ENCODE data around the gene ZFHX3.

The ZFHX3 gene

DNA sequence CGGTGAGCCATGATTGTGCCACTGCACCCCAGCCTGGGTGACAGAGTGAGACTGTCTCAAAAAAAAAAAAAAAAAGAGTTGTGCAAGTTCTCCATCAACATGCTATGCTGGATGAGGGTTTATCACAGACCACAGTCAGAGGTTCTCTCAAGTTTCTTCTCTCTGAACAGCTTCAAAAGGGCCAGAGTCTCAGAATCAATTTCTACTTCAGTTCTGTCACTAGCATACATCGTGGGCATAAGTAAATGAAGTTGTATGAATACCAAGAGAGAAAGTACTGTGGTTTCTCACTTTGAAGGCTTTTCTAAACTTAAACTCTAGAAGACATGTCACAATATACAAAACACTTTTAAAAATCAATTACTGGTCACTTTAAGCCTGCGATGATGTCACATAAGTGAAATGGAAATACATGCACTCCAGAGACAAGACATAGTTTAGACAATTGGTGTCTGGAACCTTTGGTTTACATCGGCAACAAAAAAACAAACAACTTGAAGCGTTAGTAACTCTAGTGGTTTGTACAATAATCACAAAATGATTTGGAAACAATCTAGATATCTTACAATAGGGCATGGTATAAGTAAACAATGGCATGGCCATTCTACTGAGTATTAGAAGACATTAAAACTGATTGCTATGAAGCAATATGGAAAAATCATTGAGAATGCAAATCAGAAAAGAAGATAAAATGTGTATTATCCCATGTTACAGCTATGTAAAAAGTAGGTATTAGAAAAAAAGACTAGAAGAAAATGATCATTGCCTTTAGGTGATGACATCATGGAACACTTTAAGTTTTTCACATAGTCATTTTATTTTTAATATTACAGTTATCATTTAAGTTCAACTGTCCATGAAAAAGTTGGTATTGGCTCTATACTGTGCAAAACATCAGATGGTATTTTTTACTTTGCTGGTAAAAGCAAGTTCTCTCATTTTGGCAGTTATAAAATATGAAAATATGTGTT is 232.3 kb downstream of the ZFHX3 start:
- no peak for DNase-seq

DNA sequence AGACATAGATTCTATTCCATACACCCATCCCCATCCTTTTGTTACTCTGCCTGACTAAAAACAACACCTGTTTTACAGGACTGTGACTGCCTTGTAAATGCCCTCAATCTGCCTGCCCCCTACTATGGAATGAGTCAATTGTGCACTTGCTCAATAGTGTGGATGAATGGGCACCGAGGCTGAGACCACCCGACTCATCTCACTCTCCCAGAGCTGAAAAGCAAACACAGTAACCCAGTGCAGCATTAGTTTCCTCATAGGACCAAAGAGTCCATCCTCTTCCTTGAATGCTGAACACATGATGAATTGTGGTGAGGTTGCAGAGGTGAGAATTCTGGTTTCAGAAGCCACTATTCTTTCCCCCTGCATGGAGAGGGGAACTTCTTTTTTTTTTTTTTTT is 233.7 kb downstream of the ZFHX3 start:
- DNase-seq: no peak

DNA sequence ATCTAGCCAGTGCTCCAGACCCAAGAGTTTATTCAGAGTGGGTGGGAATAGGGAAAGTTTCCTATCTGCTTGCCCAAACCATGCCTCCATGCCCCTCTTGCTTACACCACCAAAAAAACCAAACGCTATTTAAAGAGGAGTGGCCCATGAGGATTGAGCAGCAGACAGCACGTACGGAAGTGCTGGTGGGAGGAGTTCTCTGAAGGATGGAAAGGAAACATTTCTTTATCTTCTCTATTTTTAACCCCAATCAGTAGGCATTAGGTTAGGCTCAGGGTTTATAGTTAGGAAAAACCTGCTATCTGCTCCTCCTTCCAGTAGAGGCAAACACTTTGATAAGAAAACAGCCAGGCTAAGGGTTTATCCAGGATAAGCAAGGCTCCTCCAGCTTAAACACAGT is 235.3 kb downstream of the ZFHX3 start:
- no peak for DNase-seq

GRCh38 chr16:72811876-72812275 is 236.1 kb downstream of the ZFHX3 start:
- DNase-seq: no peak

DNA sequence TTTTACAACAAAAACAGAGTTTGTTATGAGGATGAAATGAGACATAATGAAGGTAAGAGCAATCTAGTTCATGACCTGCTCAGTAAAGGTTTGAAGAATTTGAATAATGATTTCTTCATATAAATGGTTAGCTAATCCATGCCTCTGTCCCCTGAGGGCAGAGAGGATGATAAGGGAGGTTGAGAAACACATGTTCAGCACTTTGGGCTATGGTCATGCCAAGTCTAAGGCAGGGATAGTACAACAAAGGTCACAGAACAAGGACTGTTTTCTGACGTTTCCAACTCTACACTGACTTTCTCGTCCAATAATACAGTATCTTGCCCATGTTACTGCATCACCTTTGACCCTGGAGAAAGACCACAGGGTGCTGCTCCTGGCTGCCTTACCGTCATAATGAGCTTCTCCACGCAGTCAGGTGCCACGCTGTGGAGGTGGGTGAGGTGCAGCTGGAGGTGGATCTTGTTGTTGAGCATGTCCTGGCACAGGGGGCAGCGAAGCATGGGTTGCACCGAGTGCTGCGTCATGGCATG is 236.7 kb downstream of the ZFHX3 start:
- DNase-seq: no peak

DNA sequence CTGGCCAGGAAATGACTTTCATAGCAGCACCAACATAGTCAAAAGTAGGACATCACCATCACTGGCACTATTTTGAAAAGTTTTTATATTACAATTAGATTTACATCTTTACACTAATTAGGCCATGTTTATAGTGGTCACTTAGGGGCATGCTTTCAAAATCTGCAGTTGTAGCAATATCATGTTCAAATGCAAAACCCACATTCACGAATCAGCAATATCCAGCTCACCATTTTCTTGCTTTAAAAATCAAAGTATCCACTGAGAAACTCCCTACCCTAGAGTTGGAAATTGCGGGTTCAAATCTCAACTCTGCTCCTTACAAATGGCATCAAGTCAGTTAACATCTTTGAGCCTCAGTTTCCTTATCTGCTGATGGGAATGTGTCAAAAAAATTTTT is 237.4 kb downstream of the ZFHX3 start:
- no peak for DNase-seq

DNA sequence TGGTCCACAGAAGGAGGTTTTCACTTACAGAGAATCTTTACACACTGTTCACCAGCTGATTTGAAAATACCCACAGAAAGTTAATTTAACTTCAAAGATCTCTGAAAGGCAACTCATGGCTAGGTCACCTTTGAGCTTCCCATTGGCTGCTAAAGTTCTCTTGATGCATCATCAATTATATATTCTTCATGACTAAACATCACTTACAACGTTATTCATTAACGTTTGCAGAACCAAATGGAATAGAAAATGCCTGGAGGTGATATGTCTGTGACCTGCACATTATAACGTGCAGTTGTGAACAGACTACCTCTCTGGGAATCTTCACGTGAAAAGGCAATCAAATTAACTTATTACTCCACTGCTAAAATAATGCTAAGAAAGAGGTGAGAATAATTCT is 238.5 kb downstream of the ZFHX3 start:
- no peak for DNase-seq

DNA sequence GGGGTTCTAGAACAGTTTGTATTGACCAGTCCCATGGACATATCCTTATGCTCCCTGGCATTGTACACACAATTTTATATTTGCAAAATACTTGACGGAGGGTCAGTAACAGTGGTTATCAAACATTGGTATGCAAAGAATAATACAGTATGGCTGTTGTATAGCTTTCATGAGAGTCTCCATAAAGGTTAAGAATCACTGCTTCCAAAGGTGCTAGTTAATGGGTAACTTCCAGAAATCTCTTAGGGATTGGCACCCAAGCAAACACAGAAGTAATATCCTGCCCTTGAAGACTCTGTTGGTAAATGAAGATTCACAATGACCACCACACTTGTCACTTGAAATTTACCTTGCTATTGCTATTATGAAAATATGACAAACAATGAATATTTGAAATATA is 239.2 kb downstream of the ZFHX3 start:
- DNase-seq: no peak

GRCh38 chr16:72807245-72807644 is 240.7 kb downstream of the ZFHX3 start:
- DNase-seq: no peak

- no peak for DNase-seq
Measured at GRCh38 chr16:72805486-72805885, 242.4 kb downstream of the ZFHX3 start.

- DNase-seq: no peak
Measured at GRCh38 chr16:72800524-72801161, 247.3 kb downstream of the ZFHX3 start.

DNA sequence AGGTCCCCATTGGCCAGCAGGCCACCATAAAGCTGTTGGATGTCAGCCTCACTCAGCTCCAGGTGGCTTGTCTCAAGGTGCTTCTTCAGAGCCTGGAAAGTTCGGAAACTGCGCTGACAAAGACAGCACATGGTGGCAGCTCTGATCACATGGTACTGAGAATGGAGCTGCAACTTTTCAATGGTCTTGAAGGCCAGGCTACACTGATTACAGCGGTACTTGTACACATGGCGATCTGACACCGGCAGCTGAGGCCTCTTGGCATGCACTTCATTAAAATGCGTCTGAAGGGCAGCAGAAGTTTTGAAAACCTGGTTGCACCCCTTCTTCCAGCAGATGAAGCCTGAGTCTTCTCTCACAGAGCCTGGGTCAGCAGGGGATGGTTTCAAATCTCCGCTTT is 249.7 kb downstream of the ZFHX3 start:
- DNase-seq: no peak

DNA sequence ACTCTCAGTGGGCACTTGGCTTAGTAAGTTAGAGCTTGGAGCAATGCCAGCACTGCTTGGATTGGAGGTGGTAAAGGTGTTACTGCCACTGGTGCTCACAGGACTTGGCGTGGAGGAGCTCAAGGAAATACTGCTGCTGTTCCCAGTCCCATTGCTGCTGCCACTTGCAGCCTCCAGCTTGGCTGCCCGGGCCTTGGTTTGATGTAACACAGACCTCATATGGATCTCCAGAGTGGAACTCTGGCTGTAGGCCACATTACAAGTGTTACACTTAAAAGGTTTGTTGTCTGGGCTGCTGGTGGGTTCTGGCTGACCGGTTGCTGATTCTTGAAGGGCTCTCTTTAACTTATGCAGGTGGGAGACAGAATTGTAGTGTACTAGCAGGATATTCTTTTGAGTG is 250.3 kb downstream of the ZFHX3 start:
- DNase-seq: no peak

DNA sequence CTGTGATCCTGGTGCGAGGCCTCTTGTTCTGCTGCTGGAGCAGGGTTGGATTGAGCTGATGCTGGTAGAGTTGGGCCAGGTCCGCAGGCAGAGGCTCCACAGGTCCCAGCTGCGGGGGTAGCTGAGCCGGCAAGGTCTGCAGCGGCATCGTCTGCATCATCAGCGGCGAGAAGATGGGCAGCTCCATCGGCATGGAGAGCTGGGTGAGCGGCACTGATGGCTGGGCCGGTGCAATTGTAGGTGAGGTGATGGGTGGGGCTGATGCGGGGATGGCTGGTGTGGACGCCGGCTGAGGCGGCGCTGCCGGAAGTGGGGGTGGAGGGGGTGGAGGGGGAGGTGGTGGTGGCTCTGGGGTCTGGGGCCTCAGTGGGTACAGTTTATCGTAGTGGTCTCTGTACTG is 251.7 kb downstream of the ZFHX3 start:
- no peak for DNase-seq

GRCh38 chr16:72794986-72795385 is 252.9 kb downstream of the ZFHX3 start:
- DNase-seq: no peak

DNA sequence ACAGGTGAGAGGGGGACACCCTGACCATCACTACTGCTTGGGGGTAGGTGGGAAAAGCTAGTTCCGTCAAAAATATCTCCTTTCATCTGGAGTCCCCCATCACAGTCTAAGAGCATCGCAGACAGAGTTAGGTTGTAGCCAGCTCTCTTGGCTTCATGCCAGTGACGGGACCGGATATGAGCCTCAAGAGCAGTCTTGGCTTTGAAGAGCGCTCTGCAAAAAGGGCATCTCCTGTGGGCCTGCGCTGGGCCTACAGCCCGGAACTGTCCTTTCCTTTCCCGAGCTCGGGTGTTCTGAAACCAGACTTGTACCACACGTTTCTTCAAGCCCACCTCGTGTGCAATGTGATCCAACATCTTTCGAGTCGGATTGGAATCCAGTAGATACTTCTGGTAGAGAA is 253.6 kb downstream of the ZFHX3 start:
- DNase-seq: no peak

- no peak for DNase-seq
Measured at GRCh38 chr16:72793716-72794115, 254.2 kb downstream of the ZFHX3 start.

DNA sequence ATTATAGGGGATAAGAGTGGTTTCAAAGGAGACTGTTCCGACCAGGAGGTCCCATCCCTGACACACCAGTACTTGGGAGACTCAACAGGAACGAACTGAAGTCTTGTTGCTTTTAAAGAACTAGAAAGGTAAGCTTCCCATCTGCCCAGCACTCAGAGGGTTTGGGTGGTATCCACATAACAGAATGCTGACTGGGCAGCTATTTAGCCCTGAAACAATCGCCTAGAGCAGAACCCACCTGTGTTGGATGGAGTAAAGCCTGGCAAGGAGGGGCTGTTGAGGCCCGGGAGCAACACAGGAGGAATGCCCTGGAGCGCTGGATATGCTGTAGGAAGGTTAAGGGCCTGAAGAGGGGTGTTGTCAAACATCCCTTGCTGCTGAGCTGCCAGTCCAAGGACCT is 254.9 kb downstream of the ZFHX3 start:
- DNase-seq: no peak

DNA sequence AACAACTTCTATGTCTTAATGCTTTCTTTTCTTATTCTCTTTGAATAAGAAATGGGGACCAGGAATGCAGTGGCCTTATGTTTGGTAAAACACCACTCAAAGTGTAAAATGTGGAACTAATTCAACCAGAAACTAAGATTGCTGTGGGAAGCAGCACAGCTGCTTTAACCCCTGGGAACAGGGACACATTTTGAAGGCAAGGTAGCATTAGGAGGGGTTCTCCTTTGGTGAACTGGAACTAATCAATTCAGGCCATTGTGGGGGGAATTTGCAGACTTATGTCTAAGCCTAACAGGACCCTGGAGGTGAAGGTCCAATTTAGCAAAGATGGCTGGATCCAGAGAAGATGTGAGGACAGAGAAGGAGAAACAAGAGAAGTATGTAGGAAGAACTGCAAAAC is 256.1 kb downstream of the ZFHX3 start:
- DNase-seq: no peak

DNA sequence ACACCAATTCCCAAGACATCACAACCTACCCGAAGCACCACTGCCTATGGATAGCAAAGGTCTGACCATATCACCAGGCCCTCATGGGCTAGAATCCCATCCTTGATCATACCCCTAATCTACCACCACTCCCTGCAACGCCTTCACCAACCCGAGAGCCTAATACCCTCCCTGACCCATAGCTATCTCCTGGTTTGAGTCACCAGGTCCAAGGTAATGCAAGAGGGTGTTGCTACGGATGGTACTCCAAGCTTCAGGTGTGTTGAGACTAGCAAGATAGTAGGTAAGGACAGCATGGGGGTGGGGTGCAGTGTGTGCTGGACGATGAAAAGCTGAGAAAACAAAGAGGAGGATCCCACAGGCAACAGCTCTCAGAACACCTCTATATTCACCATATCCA is 258.0 kb downstream of the ZFHX3 start:
- DNase-seq: no peak

DNA sequence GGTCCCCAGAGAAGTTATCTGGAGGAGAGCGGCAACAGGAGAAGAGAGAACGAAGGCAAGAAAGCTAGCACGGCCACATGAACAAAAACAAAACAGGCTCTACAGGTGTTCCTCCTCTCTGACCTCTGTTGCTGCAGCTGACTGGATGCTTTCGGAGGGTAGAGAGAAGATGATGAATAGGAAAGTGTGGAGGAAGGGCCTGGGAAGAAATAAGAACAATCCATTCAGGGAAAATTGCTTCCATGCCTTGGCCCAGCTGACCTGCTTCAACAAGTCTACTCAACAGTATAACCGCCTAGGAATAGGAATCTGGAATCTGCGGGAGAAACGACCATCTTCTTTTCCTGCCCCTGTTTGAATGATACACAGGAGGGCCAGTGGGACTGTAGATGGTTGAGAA is 258.5 kb downstream of the ZFHX3 start:
- no peak for DNase-seq

GRCh38 chr16:72788269-72788809 is 259.6 kb downstream of the ZFHX3 start:
- no peak for DNase-seq

DNA sequence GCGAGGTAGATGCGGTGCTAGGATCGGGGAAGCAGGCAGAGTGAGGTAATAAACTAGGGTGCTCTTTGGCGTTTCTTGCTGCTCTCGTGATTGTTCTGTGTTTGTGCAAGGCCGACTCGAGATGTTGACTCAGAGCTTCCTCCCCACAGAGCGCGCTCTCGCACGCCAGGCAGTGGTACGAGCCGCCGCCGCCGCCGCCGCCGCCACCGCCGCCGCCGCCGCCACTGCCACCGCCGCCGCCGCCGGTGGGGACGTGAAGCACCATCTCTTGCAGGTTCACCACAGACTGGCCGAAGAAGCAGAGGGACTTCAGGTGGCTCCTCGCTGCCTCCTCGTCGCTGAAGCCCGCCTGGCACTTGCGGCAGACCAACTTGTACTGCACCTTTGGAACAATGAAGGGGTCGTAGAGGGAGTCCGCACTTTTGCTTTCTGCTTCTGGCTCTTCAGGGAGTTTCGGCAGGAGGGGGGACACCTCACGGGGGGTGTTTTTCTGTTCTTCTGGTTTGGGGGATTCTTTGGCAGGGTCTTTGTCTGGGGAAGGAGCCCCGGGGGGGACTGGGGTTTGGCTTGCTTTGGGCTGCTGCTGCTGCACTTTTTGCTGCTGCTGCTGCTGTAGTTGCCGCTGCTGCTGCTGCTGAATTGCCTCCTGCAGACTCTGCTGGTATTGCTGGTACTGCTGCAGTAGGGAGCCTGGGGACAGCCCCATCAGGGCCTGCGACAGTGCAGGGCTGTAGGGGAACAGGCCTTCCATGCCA is 260.2 kb downstream of the ZFHX3 start:
- peak; percentile 27 for DNase-seq
